Measurements from ENCODE around the gene TCOF1.

The TCOF1 gene

GRCh38 chr5:150438873-150439546, 81.5 kb downstream of the TCOF1 start:
- no peak for TF ChIP-seq CREB1 (IDR thresholded peaks at IDR 0.05; ENCODE audit: low read depth)
- TF ChIP-seq RAD21 (IDR thresholded peaks at IDR 0.05; ENCODE audit: low read depth), result peak; percentile 36; the same call in 1 of the 2 replicates

- TF ChIP-seq TEAD4 (IDR thresholded peaks at IDR 0.05), result no peak
- no peak for TF ChIP-seq MAX (IDR thresholded peaks at IDR 0.05)
- no peak for TF ChIP-seq EP300 (IDR thresholded peaks at IDR 0.05; ENCODE audit: borderline replicate concordance)
- TF ChIP-seq CEBPB (IDR thresholded peaks at IDR 0.05), result no peak
- no peak for TF ChIP-seq CREB1 (IDR thresholded peaks at IDR 0.05; ENCODE audit: low read depth)
These were observed 83.7 kb downstream of the TCOF1 start for GRCh38 chr5:150440948-150441812.

- TF ChIP-seq MAX (IDR thresholded peaks at IDR 0.05) (0 out of 2 replicates have a peak, but pooled peaks have one; percentile 32), CREB1 (IDR thresholded peaks at IDR 0.05; ENCODE audit: low read depth) (no peak), TCF12 (IDR thresholded peaks at IDR 0.05; ENCODE audit: low read depth) (no peak)
These were observed 84.6 kb downstream of the TCOF1 start for GRCh38 chr5:150441813-150442698.

GRCh38 chr5:150442699-150443080, 85.2 kb downstream of the TCOF1 start:
- TF ChIP-seq CEBPB (IDR thresholded peaks at IDR 0.05), result peak; percentile 73; the same call in 1 of the 2 replicates
- no peak for TF ChIP-seq MAX (IDR thresholded peaks at IDR 0.05)
- TF ChIP-seq FOXM1 (IDR thresholded peaks at IDR 0.05; ENCODE audit: borderline replicate concordance, low read depth), result no peak

- no peak for TF ChIP-seq TEAD4 (IDR thresholded peaks at IDR 0.05)
- TF ChIP-seq CREB1 (IDR thresholded peaks at IDR 0.05; ENCODE audit: low read depth), result no peak
- TF ChIP-seq TCF12 (IDR thresholded peaks at IDR 0.05; ENCODE audit: low read depth), result no peak
- TF ChIP-seq YY1 (IDR thresholded peaks at IDR 0.05; ENCODE audit: low read depth), result no peak
- no peak for TF ChIP-seq ZBTB7A (IDR thresholded peaks at IDR 0.05; ENCODE audit: low read depth)
- no peak for TF ChIP-seq FOXM1 (IDR thresholded peaks at IDR 0.05; ENCODE audit: borderline replicate concordance, low read depth)
- no peak for TF ChIP-seq EGR1 (IDR thresholded peaks at IDR 0.05)
- TF ChIP-seq RAD21 (IDR thresholded peaks at IDR 0.05; ENCODE audit: low read depth), result no peak
- no peak for TF ChIP-seq NFIC (IDR thresholded peaks at IDR 0.05)
- TF ChIP-seq CEBPB (IDR thresholded peaks at IDR 0.05), result no peak
- TF ChIP-seq USF1 (IDR thresholded peaks at IDR 0.05), result no peak
- TF ChIP-seq REST (IDR thresholded peaks at IDR 0.05; ENCODE audit: low read depth), result no peak
- no peak for TF ChIP-seq MAX (IDR thresholded peaks at IDR 0.05)
- TF ChIP-seq TAF1 (IDR thresholded peaks at IDR 0.05; ENCODE audit: low read depth), result no peak
- TF ChIP-seq EP300 (IDR thresholded peaks at IDR 0.05; ENCODE audit: borderline replicate concordance), result no peak
These were observed 86.0 kb downstream of the TCOF1 start for GRCh38 chr5:150443242-150444075.

GRCh38 chr5:150444770-150445169, 87.3 kb downstream of the TCOF1 start:
- TF ChIP-seq FOXM1 (IDR thresholded peaks at IDR 0.05; ENCODE audit: borderline replicate concordance, low read depth) (no peak), EGR1 (IDR thresholded peaks at IDR 0.05) (no peak), YY1 (IDR thresholded peaks at IDR 0.05; ENCODE audit: low read depth) (no peak), TCF12 (IDR thresholded peaks at IDR 0.05; ENCODE audit: low read depth) (no peak), REST (IDR thresholded peaks at IDR 0.05; ENCODE audit: low read depth) (no peak), EP300 (IDR thresholded peaks at IDR 0.05; ENCODE audit: borderline replicate concordance) (no peak), TAF1 (IDR thresholded peaks at IDR 0.05; ENCODE audit: low read depth) (no peak), TEAD4 (IDR thresholded peaks at IDR 0.05) (no peak), MAX (IDR thresholded peaks at IDR 0.05) (no peak), CEBPB (IDR thresholded peaks at IDR 0.05) (no peak), CREB1 (IDR thresholded peaks at IDR 0.05; ENCODE audit: low read depth) (no peak), RAD21 (IDR thresholded peaks at IDR 0.05; ENCODE audit: low read depth) (no peak), NFIC (IDR thresholded peaks at IDR 0.05) (no peak), USF1 (IDR thresholded peaks at IDR 0.05) (no peak), ZBTB7A (IDR thresholded peaks at IDR 0.05; ENCODE audit: low read depth) (no peak)
